SIG-M5 treated with dmso at 0.1 percent for 504 hours (cell line): ENCODE results near the gene NR2F1.

ENCODE experiments used
- DNase-seq: peaks from one replicate; lab custom pipeline; 2025; ENCODE audit not compliant: unreplicated experiment; lab: John Stamatoyannopoulos, UW

The NR2F1 gene

DNA sequence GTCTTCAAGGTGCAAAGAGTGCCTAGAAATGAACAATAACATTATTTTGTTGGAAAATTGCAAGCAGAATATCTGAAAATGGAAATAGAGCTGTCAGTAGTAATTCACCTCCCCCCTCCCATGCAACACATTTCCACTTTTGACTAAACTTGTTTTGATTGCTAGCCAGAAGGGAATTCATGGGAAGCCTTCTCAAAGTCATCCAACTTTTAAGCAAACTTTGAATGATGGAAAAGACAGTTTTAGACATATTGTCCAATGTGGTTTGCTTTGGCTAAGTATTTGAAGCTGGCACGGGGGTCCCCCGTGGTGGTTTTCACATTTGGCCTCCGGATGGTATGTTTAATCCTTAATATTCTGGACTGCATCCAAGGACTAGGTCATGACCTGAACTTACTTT, 7.5 kb downstream of the NR2F1 start:
- DNase-seq: no peak

DNA sequence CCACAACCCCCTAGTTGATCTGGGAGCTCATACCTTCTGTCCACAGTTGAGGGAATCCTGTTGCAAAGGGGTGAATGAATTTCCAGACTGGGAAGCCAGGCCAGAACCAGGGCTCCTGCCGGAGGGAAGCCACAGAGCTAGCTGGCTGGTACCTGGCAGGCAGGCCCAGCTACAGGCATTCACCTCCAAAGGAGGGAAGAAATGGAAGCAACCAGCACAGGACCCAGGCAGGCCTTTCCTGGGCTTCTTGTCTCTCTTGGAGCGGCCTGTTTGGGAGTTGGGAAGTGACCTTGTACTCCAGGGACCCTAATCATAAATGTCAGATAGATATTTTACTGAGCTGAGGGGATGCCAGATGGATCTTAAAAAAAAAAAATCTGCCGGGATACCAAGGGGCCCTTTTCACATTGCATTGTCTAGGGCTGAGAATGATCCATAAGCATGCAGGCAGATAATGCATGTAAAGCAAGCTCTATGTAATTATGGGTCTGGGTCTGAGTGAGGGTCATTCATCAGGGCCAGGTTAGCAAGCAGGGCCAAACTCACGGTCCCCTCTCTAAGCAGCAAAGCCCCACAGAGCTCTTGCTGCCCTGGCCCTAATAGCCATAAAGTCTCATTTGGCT, 8.4 kb downstream of the NR2F1 start:
- no peak for DNase-seq

DNA sequence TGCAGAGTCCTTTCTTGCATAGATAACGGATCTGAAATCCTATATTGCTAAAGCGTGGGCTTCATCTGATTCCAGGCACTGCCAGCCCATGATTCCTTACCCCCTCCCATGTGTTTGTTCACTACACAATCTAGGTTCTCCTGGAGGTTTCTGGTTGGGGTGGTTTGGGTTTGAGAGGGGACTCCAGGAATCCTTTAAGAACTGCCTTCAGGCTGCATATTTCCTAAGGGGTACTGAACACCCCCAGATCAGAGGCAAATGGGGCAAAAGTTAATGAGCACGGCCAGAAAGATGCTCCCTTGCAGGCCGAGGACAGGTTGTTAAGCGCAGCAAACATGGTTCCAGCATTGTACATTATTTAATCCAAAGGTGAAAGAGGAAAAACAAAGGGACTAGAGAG, 9.9 kb downstream of the NR2F1 start:
- DNase-seq: no peak

GRCh38 chr5:93593476-93594131, 10.6 kb downstream of the NR2F1 start:
- no peak for DNase-seq

- DNase-seq: no peak
Observed at GRCh38 chr5:93594591-93595419, 11.8 kb downstream of the NR2F1 start.

DNA sequence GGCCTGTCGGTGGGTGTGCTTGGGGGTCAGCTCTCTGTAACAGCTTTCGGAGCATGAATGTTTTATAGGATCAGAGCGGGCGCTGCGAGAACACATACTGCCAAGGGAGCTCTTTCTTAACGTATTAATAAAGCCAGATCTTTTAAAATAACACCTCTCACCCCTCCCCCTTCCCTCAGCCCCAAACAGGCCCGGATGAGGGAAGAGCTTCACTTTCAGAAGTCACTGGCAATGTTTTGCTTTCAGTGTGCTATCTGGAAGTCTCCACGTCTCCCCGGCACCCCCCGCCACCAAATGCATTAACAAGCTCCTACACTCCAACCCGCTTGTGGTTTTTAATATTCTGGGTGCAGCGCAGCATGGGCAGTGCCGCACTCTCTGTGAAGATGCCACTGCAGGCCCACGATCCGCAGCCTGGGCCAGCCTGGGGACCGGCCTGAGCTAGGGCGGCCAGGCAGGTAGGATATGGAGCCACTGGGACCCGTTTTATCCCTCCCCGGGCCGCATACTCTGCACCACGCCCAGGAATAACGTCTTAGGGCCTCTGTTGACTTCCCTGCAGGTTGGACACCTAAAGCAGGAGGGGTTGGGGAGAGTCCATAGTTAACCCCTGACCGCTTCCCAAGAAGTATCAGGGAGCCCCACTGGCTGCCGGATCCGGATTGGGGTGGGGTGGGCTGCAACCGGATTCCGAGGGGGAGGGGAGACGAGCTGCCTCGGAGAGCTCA, 12.6 kb downstream of the NR2F1 start:
- no peak for DNase-seq

DNA sequence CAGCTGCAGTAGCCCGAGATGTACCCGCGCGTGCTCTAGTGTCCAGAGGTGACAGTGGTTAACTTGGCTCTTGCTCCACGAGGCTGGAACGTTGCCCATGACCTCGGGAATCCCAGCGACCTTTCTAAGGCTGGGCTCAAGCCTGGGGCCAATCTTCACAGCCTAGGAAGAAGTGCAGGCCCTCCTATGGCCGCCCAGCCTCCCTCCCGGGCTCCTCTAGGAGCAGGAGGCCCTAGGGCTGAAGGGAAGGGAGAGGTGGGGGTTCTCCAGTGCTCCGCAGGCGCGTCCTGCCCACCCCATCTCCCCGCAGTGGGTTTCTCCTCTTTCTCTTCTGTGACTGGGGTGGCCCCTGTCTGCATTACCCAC, 13.3 kb downstream of the NR2F1 start:
- no peak for DNase-seq

- peak; percentile 85 for DNase-seq
Observed at GRCh38 chr5:93596676-93597490, 13.9 kb downstream of the NR2F1 start.

DNA sequence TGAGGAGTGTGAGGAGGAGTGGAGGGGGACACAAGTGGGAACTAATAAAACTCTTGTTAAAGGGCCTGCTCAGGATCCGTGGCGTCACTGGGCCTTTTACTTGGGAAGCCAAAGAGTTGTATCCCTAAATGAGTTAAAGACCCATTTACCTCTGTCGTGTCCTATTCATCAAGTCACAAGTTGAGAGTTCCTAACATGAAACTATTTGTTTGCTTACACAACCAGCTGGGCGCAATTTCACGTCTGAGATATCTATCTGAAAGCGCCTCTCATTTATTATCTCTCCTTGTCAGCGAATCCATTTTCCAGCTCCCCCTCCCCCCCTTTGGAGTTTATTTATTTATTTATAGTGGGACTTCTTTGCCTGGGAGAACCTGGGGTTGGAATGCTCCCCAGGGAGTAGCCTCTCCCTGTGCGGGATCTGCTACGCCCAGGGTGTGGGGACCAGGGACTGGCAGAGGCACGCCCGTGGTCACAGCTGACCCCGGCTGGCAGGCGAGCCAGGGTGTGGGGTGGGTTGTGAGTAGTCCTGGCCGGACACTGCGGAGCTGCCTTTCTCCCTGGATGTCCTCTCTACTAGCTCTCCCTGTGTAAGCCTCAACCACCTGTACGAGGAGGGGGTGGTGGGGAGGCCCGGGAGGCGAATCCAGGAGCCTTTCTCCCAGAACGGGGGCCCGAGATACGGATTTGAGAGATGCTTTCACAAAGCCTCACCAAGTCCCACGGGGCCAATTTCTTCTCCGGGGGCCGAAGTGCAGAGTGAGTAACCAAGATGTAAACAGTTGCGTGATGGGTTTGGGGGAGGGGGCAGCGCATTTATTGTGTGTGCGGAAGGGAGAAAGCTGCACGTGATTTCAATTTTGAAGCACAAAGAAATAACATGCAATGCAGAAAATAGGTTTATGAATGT, 15.3 kb downstream of the NR2F1 start:
- DNase-seq: no peak

- DNase-seq: no peak
Observed at GRCh38 chr5:93599001-93599379, 16.0 kb downstream of the NR2F1 start.

GRCh38 chr5:93599399-93600120, 16.5 kb downstream of the NR2F1 start:
- DNase-seq: no peak

GRCh38 chr5:93600409-93601070, 17.5 kb downstream of the NR2F1 start:
- DNase-seq: no peak

DNA sequence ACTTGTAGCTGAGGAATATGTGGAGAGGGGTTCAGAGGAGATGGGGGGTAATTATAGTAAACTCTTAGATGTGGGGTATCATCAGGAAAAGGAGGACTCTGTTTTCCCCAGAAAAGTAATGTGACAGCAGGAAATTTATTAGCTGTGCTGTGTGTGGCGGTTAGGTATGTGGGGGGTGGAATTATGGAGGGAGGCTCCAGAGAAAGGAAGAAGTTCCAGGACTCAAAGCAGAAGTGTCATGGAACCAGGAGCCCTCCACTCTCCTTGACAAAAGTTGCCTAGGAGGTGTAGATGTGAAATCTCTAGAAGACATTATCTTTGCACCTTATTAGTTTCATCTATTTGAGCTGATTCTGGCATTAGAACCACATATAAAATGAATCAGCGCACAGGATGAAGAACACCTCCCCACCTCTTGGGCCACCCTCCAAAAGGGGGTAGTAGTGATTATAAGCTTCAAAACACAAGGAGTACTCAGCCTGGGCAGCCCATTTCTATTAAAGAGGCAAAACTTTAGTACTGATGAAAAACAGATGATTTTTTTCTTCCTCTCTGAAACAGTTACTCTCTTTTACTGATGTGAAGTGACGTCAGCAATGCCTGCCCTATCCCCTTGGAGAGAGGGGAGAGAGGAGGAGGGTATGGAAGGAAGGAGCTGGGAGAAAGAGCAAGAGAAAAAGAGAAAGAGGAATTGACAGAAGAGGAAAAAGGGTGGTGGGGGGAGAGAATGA, 18.2 kb downstream of the NR2F1 start:
- DNase-seq: no peak

DNA sequence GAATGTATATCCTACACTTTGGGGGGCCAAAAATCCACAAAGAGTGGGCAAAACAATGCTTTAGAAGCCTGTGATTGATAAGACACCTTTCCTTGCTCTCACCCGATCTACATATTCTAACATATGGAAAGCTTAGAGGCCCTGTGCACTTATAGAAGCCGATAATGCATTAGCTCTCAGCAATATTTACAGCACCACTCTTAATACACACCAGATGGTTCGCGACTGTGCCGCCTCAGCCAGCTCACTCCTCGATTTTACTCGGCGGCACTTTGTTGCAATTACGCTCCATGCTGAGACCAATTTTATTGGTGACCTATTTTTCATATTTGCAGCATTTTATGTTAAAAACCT, 18.8 kb downstream of the NR2F1 start:
- no peak for DNase-seq

GRCh38 chr5:93602241-93603077, 19.4 kb downstream of the NR2F1 start:
- DNase-seq: no peak

GRCh38 chr5:93603078-93603792, 20.2 kb downstream of the NR2F1 start:
- DNase-seq: no peak
